Loucy (cell line): Measurements from ENCODE around the gene GRIPAP1.

Experiments used
- H2AFZ ChIP-seq: fragments of 200-600 bp; sonication (generic); 2 replicates; pipeline ENCODE4 v1.6.0; 2016; ENCODE audit warnings: antibody characterized with exemption, mild to moderate bottlenecking, low read length, moderate library complexity
- H3F3A ChIP-seq: fragments of 200-600 bp; 2 replicates; pipeline ENCODE4 v1.6.0; 2016; ENCODE audit warnings: antibody characterized with exemption, low read depth, mild to moderate bottlenecking
- H3K27me3 ChIP-seq: fragments of 200-600 bp; sonication (generic); 2 replicates; pipeline ENCODE4 v1.6.1; 2014; ENCODE audit warnings: low read length, mild to moderate bottlenecking; ENCODE audit not compliant: insufficient read depth, poor library complexity, severe bottlenecking
- H3K36me3 ChIP-seq: fragments of 200-600 bp; sonication (generic); 2 replicates; pipeline ENCODE4 v1.6.1; 2016; ENCODE audit warnings: low read length; ENCODE audit not compliant: insufficient read depth
- H3K4me1 ChIP-seq: fragments of 200-600 bp; sonication (generic); 2 replicates; pipeline ENCODE4 v1.5.1; 2014; ENCODE audit warnings: low read length, mild to moderate bottlenecking; ENCODE audit not compliant: insufficient read depth, poor library complexity, severe bottlenecking
- H3K4me2 ChIP-seq: fragments of 200-600 bp; sonication (generic); 2 replicates; pipeline ENCODE4 v1.6.0; 2014; ENCODE audit warnings: antibody characterized with exemption, low read length, low read depth, mild to moderate bottlenecking; ENCODE audit not compliant: poor library complexity, severe bottlenecking
- H3K4me3 ChIP-seq: fragments of 200-600 bp; sonication (generic); 2 replicates; pipeline ENCODE4 v1.5.1; 2014; ENCODE audit warnings: low read length, mild to moderate bottlenecking, mixed read lengths; ENCODE audit not compliant: poor library complexity, severe bottlenecking
- H3K79me2 ChIP-seq: fragments of 200-600 bp; sonication (generic); 2 replicates; pipeline ENCODE4 v1.6.1; 2014; ENCODE audit warnings: low read length; ENCODE audit not compliant: insufficient read depth
- H3K9ac ChIP-seq: fragments of 200-600 bp; sonication (generic); 2 replicates; pipeline ENCODE4 v1.6.0; 2014; ENCODE audit warnings: mild to moderate bottlenecking, low read depth, low read length, moderate library complexity; ENCODE audit not compliant: poor library complexity, severe bottlenecking
- H3K9me2 ChIP-seq: fragments of 200-600 bp; sonication (generic); replicated peaks from 2 replicates; pipeline ENCODE4 v1.6.1; 2016; ENCODE audit warnings: low read depth, low read length, mixed read lengths
- H3K9me3 ChIP-seq: fragments of 200-600 bp; sonication (generic); 2 replicates; pipeline ENCODE4 v1.6.1; 2014; ENCODE audit warnings: mild to moderate bottlenecking, antibody characterized with exemption, low read length, low read depth; ENCODE audit not compliant: insufficient read depth
- H4K20me1 ChIP-seq: fragments of 200-600 bp; sonication (generic); 2 replicates; pipeline ENCODE4 v1.6.0; 2014; ENCODE audit warnings: antibody characterized with exemption, low read length, mild to moderate bottlenecking; ENCODE audit not compliant: insufficient read depth, poor library complexity, severe bottlenecking
- CTCF ChIP-seq: fragments of 200-600 bp; sonication (generic); conservative IDR thresholded peaks from 2 replicates; pipeline ENCODE4 v1.5.1; 2014; ENCODE audit warnings: mild to moderate bottlenecking, antibody characterized with exemption, low read length
- EZH2phosphoT487 ChIP-seq: fragments of 200-600 bp; IDR thresholded peaks from 2 replicates; pipeline ENCODE4 v1.6.1; 2018; ENCODE audit warnings: antibody characterized with exemption, mild to moderate bottlenecking, moderate library complexity, borderline replicate concordance

Gene GRIPAP1

GRCh38 chrX:49002091-49002935, at the start of gene GRIPAP1:
TSS of gene GRIPAP1 (minus strand) at chrX:49002264. CDS start at chrX:49002229, 35 bp downstream.
- H3K79me2 ChIP-seq = peaks cover 26% of the 10 kb centered on the region
- H3K9me2 ChIP-seq = no peaks in the 10 kb centered on the region
- peaks cover 2% of the 10 kb centered on the region for H3K4me1 ChIP-seq
- H3K27me3 ChIP-seq = no peaks in the 10 kb centered on the region
- no peaks in the 10 kb centered on the region for H3F3A ChIP-seq
- H3K4me3 ChIP-seq = peak within 1 kb of the TSS; percentile 84
- TF ChIP-seq EZH2phosphoT487 = no peak
- TF ChIP-seq CTCF = no peak
- no peaks in the 10 kb centered on the region for H3K36me3 ChIP-seq
- peak within 1 kb of the TSS; percentile 85 for H3K9ac ChIP-seq
- peak within 1 kb of the TSS; percentile 93 for H3K4me2 ChIP-seq
- peak within 1 kb of the TSS; percentile 99 for H2AFZ ChIP-seq
- H3K9me3 ChIP-seq = no peaks in the 10 kb centered on the region
- H4K20me1 ChIP-seq = peaks cover 13% of the 10 kb centered on the region

GRCh38 chrX:49043987-49044281, 41.9 kb upstream of the GRIPAP1 start:
- Histone ChIP-seq H3K79me2 (0 out of 2 replicates have a peak, but pooled peaks cover 9% of the 10 kb centered on the region), H3K4me1 (peaks cover 25% of the 10 kb centered on the region), H3K9ac (peak overlapping the region; percentile 50), H3K4me2 (peak overlapping the region; percentile 46), H3F3A (no peaks in the 10 kb centered on the region), H3K36me3 (no peaks in the 10 kb centered on the region), H4K20me1 (no peaks in the 10 kb centered on the region), H2AFZ (peak overlapping the region; percentile 66; the same call in 1 of the 2 replicates), H3K27me3 (no peaks in the 10 kb centered on the region), H3K4me3 (peak overlapping the region; percentile 33), H3K9me2 (no peaks in the 10 kb centered on the region), H3K9me3 (no peaks in the 10 kb centered on the region)
- no peak for TF ChIP-seq CTCF
- no peak for TF ChIP-seq EZH2phosphoT487

GRCh38 chrX:49043220-49043986, 41.3 kb upstream of the GRIPAP1 start, which contains the start of gene TFE3:
TSS of gene TFE3 (minus strand) at chrX:49043357. CDS start at chrX:49043226, 131 bp downstream.
- Histone ChIP-seq H3K4me1 (peaks cover 25% of the 10 kb centered on the region), H3F3A (no peaks in the 10 kb centered on the region), H3K36me3 (no peaks in the 10 kb centered on the region), H3K4me3 (peak within 1 kb of the TSS; percentile 81), H2AFZ (peak within 1 kb of the TSS; percentile 67), H3K9ac (peak within 1 kb of the TSS; percentile 82), H3K79me2 (0 out of 2 replicates have a peak, but pooled peaks cover 9% of the 10 kb centered on the region), H4K20me1 (no peaks in the 10 kb centered on the region), H3K9me3 (no peaks in the 10 kb centered on the region), H3K27me3 (no peaks in the 10 kb centered on the region), H3K4me2 (peak within 1 kb of the TSS; percentile 75), H3K9me2 (no peaks in the 10 kb centered on the region)
- TF ChIP-seq EZH2phosphoT487 = no peak
- TF ChIP-seq CTCF = peak; percentile 50
